ENCODE results near the gene IL36RN.

GRCh38 chr2:113073325-113073834 lies 14.4 kb downstream of the IL36RN start:
- TF ChIP-seq CTCF (IDR thresholded peaks at IDR 0.05; ENCODE audit: low read length) (no peak), EZH2 (optimal IDR thresholded peaks at IDR 0.05; ENCODE audit: low read depth, low read length) (no peak)

All from MM.1S (cell line).